Neural progenitor cell (in vitro differentiated cells): ENCODE results near the gene DTNA.

Experiments
- CTCF ChIP-seq: fragments of 200-600 bp; sonication (generic); IDR thresholded peaks from 2 replicates; pipeline ENCODE4 v1.5.1; 2017; ENCODE audit warnings: antibody characterized with exemption, mild to moderate bottlenecking
- EZH2 ChIP-seq: fragments of 200-600 bp; sonication (generic); IDR thresholded peaks from 2 replicates; pipeline ENCODE4 v1.6.1; 2017; ENCODE audit warnings: antibody characterized with exemption, mild to moderate bottlenecking, moderate library complexity

DNA sequence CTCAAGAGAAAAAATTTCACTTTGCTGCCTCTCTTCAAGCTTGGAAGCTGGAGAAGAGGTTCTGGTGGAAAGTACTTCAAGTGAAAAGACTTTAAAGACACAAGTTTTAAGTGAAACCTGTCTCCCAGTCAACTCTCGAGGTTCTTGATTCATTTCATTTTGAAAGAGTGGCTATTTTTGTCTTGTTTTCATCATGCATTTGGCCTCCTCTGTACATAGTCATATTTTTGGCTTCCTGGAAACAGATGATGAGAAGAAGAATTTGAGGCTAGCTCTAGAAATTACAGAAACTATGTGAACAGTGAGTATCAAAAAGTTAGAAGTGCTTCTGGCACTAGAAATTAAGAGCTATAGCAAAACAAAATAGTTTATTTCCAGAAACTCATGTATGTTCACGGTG, 124.8 kb downstream of the DTNA start:
- TF ChIP-seq CTCF, result no peak
- TF ChIP-seq EZH2, result no peak
